Measurements from ENCODE around the gene COX7A1. TPM values are rescaled to one million over a fixed set of nuclear protein-coding genes. Genes with fewer than 3 reads are reported as not detected.
A peak's percentile ranks its signal among the peaks of the same experiment; 100 is the strongest.

Gene COX7A1
- total RNA-seq, 1 experiment from 2014 or later = not detected

DNA sequence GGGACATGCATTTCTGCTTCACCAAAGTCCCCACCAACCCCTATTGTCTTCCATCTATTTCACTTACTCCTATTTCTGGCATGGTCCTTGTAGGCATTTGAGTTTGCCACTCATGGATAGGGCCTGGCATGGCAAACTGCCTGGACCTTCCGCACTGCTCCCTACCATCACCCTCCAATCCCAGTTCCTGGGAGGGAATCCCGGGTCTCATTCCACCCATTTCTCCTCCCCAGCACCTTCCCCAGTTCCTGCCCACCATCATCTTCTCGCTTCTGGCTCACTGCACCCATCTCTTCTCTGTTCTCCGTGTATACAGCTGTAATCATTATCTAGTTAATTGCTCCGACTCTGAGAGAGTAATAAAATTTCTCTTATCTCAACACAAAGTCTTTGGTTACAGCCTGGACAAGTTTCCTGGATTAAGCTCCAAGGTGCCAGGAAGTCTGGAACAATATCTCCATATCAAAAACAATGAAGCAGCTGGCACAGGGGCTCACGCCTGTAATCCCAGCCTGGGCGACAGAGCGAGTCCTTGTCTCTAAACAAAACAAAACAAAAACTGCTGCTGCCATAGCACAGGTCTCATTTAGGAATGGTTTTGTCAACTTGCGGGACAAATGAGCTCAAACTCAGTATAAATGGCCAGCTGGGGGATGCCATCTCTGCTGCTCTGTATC is 17.0 kb upstream of the COX7A1 start:
- Histone ChIP-seq H2AFZ (ENCODE audit: low read length) (no peak overlapping the region), H2BK15ac (ENCODE audit: low read depth, low read length) (no peak overlapping the region), H3K79me2 (ENCODE audit: insufficient read depth, low read length) (no peaks in the 10 kb centered on the region), H3K4me2 (ENCODE audit: insufficient read depth, insufficient read length, low read length) (no peak overlapping the region), H3K23ac (ENCODE audit: insufficient read length, low read depth, low read length) (no peak overlapping the region), H2AK5ac (ENCODE audit: insufficient read length, low read length) (no peak overlapping the region), H2BK5ac (ENCODE audit: insufficient read length, low read length) (no peak overlapping the region), H3K56ac (ENCODE audit: insufficient read length, low read depth, low read length) (no peak overlapping the region), H2BK12ac (ENCODE audit: insufficient read length, low read depth, low read length) (no peak overlapping the region), H3K9ac (ENCODE audit: extremely low read depth, insufficient read length, low read length) (no peak overlapping the region), H3K9me3 (ENCODE audit: control insufficient read depth, low read depth, low read length) (no peaks in the 10 kb centered on the region), H3K4ac (ENCODE audit: low read depth, low read length) (no peak overlapping the region), H4K91ac (ENCODE audit: insufficient read length, low read depth, low read length) (no peak overlapping the region), H3K4me1 (ENCODE audit: insufficient read depth, low read length) (no peaks in the 10 kb centered on the region; the same call in 1 of the 2 replicates), H3K27me3 (ENCODE audit: insufficient read depth, low read length) (no peaks in the 10 kb centered on the region), H2BK120ac (ENCODE audit: low read depth, low read length, poor library complexity, severe bottlenecking) (no peak overlapping the region), H3K79me1 (ENCODE audit: insufficient read depth, low read depth, low read length, poor library complexity, severe bottlenecking) (no peaks in the 10 kb centered on the region), H3K23me2 (ENCODE audit: insufficient read length, low read depth, low read length, poor library complexity, severe bottlenecking) (no peaks in the 10 kb centered on the region), H4K20me1 (ENCODE audit: control insufficient read depth, insufficient read depth, insufficient read length) (no peaks in the 10 kb centered on the region), H3K18ac (ENCODE audit: insufficient read length, low read depth, low read length) (no peak overlapping the region), H3K27ac (ENCODE audit: insufficient read length, low read depth, low read length) (no peak overlapping the region), H3T11ph (ENCODE audit: low read length) (no peak overlapping the region), H4K5ac (ENCODE audit: insufficient read length, low read depth, low read length) (peak overlapping the region; percentile 78), H3K14ac (ENCODE audit: insufficient read depth, low read length) (no peak overlapping the region), H2BK20ac (ENCODE audit: low read depth, low read length, poor library complexity, severe bottlenecking) (no peak overlapping the region), H4K8ac (replicated peaks; ENCODE audit: insufficient read length, low read depth, low read length) (no peak overlapping the region)
- DNase-seq = no peak
- Mint-ChIP-seq H3K36me3 (ENCODE audit: insufficient read depth in 1 of 3, low read depth in 3 of 3) (peaks cover 0 to 13% (median 8%) of the 10 kb centered on the region in 3 experiments; a peak in 4 of 7 replicates), H3K27ac (peak overlapping the region in 2 of 3 experiments; percentile 43 to 70; a peak in 4 of 7 replicates), H3K4me1 (peaks cover 10 to 11% of the 10 kb centered on the region in 2 experiments; a peak in 2 of 4 replicates), H3K4me3 (no peak overlapping the region; a peak in 1 of 5 replicates), H3K27me3 (ENCODE audit: low read depth) (peaks cover 3% of the 10 kb centered on the region; the same call in 1 of the 2 replicates), H3K9me3 (no peaks in the 10 kb centered on the region)
- TF ChIP-seq, protein P1, sequence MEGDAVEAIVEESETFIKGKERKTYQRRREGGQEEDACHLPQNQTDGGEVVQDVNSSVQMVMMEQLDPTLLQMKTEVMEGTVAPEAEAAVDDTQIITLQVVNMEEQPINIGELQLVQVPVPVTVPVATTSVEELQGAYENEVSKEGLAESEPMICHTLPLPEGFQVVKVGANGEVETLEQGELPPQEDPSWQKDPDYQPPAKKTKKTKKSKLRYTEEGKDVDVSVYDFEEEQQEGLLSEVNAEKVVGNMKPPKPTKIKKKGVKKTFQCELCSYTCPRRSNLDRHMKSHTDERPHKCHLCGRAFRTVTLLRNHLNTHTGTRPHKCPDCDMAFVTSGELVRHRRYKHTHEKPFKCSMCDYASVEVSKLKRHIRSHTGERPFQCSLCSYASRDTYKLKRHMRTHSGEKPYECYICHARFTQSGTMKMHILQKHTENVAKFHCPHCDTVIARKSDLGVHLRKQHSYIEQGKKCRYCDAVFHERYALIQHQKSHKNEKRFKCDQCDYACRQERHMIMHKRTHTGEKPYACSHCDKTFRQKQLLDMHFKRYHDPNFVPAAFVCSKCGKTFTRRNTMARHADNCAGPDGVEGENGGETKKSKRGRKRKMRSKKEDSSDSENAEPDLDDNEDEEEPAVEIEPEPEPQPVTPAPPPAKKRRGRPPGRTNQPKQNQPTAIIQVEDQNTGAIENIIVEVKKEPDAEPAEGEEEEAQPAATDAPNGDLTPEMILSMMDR (conservative IDR thresholded peaks at IDR 0.05) = no peak
- WGBS (ENCODE audit: extremely low coverage, insufficient read length, low lambda C conversion rate) = no CpG with 5 or more reads among the region's 9 CpGs
